Measurements from ENCODE around the gene TNP2. TPM values are rescaled to one million over a fixed set of nuclear protein-coding genes. Genes with fewer than 3 reads are reported as not detected.

Gene TNP2
- polyA plus RNA-seq, 4 donors: not detected

GRCh38 chr16:11251525-11252481, 17.3 kb downstream of the TNP2 start:
- peak in 1 of 2 donors; percentile 39 for DNase-seq
- Histone ChIP-seq H3K36me3 (ENCODE audit: control insufficient read depth in 3 of 3, insufficient read depth in 2 of 3, low read depth in 1 of 3, low read length in 3 of 3) (peaks cover 0 to 9% (median 2%) of the 10 kb centered on the region in 3 donors), H3K4me1 (ENCODE audit: control insufficient read depth in 3 of 3, insufficient read depth in 2 of 3, low read depth in 1 of 3, low read length in 2 of 3) (peaks cover 0 to 1% (median 0%) of the 10 kb centered on the region in 3 donors), H3K27me3 (ENCODE audit: control insufficient read depth in 3 of 3, insufficient read depth in 3 of 3, low read length in 3 of 3) (peaks cover 0 to 11% (median 0%) of the 10 kb centered on the region in 3 donors), H3K9me3 (ENCODE audit: control insufficient read depth in 2 of 2, insufficient read depth in 1 of 2, low read depth in 1 of 2, low read length in 1 of 2) (no peaks in the 10 kb centered on the region), H3K27ac (ENCODE audit: low read depth in 1 of 3, low read length in 2 of 3) (peak overlapping the region in 1 of 3 donors; percentile 72), H3K4me3 (ENCODE audit: low read depth in 1 of 3, low read length in 3 of 3) (no peak overlapping the region)
- no peak for FAIRE-seq
- 72 to 77% (median 74%) methylated on average over 18 of the region's 18 CpGs for WGBS, 3 donors

- Histone ChIP-seq H3K27ac (ENCODE audit: low read depth in 1 of 3, low read length in 2 of 3) (no peak overlapping the region), H3K36me3 (ENCODE audit: control insufficient read depth in 3 of 3, insufficient read depth in 2 of 3, low read depth in 1 of 3, low read length in 3 of 3) (peaks cover 0 to 9% (median 2%) of the 10 kb centered on the region in 3 donors), H3K4me1 (ENCODE audit: control insufficient read depth in 3 of 3, insufficient read depth in 2 of 3, low read depth in 1 of 3, low read length in 2 of 3) (no peaks in the 10 kb centered on the region), H3K27me3 (ENCODE audit: control insufficient read depth in 3 of 3, insufficient read depth in 3 of 3, low read length in 3 of 3) (peaks cover 0 to 11% (median 0%) of the 10 kb centered on the region in 3 donors), H3K4me3 (ENCODE audit: low read depth in 1 of 3, low read length in 3 of 3) (no peak overlapping the region), H3K9me3 (ENCODE audit: control insufficient read depth in 2 of 2, insufficient read depth in 1 of 2, low read depth in 1 of 2, low read length in 1 of 2) (no peaks in the 10 kb centered on the region)
- DNase-seq (no peak), FAIRE-seq (no peak)
- WGBS, 3 donors: 94 to 95% (median 94%) methylated on average over 10 of the region's 10 CpGs
Observed at GRCh38 chr16:11250786-11251524, 18.2 kb downstream of the TNP2 start.

GRCh38 chr16:11250091-11250785, 18.9 kb downstream of the TNP2 start:
- Histone ChIP-seq H3K36me3 (ENCODE audit: control insufficient read depth in 3 of 3, insufficient read depth in 2 of 3, low read depth in 1 of 3, low read length in 3 of 3) (peaks cover 0 to 9% (median 2%) of the 10 kb centered on the region in 3 donors), H3K4me1 (ENCODE audit: control insufficient read depth in 3 of 3, insufficient read depth in 2 of 3, low read depth in 1 of 3, low read length in 2 of 3) (no peaks in the 10 kb centered on the region), H3K9me3 (ENCODE audit: control insufficient read depth in 2 of 2, insufficient read depth in 1 of 2, low read depth in 1 of 2, low read length in 1 of 2) (no peaks in the 10 kb centered on the region), H3K4me3 (ENCODE audit: low read depth in 1 of 3, low read length in 3 of 3) (no peak overlapping the region), H3K27me3 (ENCODE audit: control insufficient read depth in 3 of 3, insufficient read depth in 3 of 3, low read length in 3 of 3) (peaks cover 0 to 11% (median 0%) of the 10 kb centered on the region in 3 donors), H3K27ac (ENCODE audit: low read depth in 1 of 3, low read length in 2 of 3) (no peak overlapping the region)
- DNase-seq (no peak), FAIRE-seq (no peak)
- 74 to 76% (median 74%) methylated on average over 16 of the region's 16 CpGs for WGBS, 3 donors

GRCh38 chr16:11249233-11250061, 19.7 kb downstream of the TNP2 start:
- Histone ChIP-seq H3K9me3 (ENCODE audit: control insufficient read depth in 2 of 2, insufficient read depth in 1 of 2, low read depth in 1 of 2, low read length in 1 of 2) (no peaks in the 10 kb centered on the region), H3K27ac (ENCODE audit: low read depth in 1 of 3, low read length in 2 of 3) (no peak overlapping the region), H3K4me1 (ENCODE audit: control insufficient read depth in 3 of 3, insufficient read depth in 2 of 3, low read depth in 1 of 3, low read length in 2 of 3) (no peaks in the 10 kb centered on the region), H3K4me3 (ENCODE audit: low read depth in 1 of 3, low read length in 3 of 3) (no peak overlapping the region), H3K27me3 (ENCODE audit: control insufficient read depth in 3 of 3, insufficient read depth in 3 of 3, low read length in 3 of 3) (peaks cover 0 to 8% (median 0%) of the 10 kb centered on the region in 3 donors), H3K36me3 (ENCODE audit: control insufficient read depth in 3 of 3, insufficient read depth in 2 of 3, low read depth in 1 of 3, low read length in 3 of 3) (peaks cover 0 to 7% (median under 1%) of the 10 kb centered on the region in 3 donors)
- FAIRE-seq (no peak), DNase-seq (no peak)
- 92 to 94% (median 93%) methylated on average over 60 to 63 of the region's 63 CpGs for whole genome bisulfite sequencing, 3 donors

GRCh38 chr16:11248133-11248532, 21.0 kb downstream of the TNP2 start:
- FAIRE-seq: no peak

GRCh38 chr16:11245988-11246387, 23.1 kb downstream of the TNP2 start:
- FAIRE-seq: no peak
- Histone ChIP-seq H3K36me3 (ENCODE audit: control insufficient read depth in 3 of 3, insufficient read depth in 2 of 3, low read depth in 1 of 3, low read length in 3 of 3) (no peaks in the 10 kb centered on the region), H3K9me3 (ENCODE audit: control insufficient read depth in 2 of 2, insufficient read depth in 1 of 2, low read depth in 1 of 2, low read length in 1 of 2) (no peaks in the 10 kb centered on the region), H3K27ac (ENCODE audit: low read depth in 1 of 3, low read length in 2 of 3) (no peak overlapping the region), H3K27me3 (ENCODE audit: control insufficient read depth in 3 of 3, insufficient read depth in 3 of 3, low read length in 3 of 3) (peaks cover 0 to 2% (median 0%) of the 10 kb centered on the region in 3 donors), H3K4me1 (ENCODE audit: control insufficient read depth in 3 of 3, insufficient read depth in 2 of 3, low read depth in 1 of 3, low read length in 2 of 3) (no peaks in the 10 kb centered on the region), H3K4me3 (ENCODE audit: low read depth in 1 of 3, low read length in 3 of 3) (no peak overlapping the region)
- no peak for DNase-seq

More at GRCh38 chr16:11248133-11248532, 21.0 kb downstream of the TNP2 start:
- no peak overlapping the region for H3K27ac ChIP-seq (ENCODE audit: low read depth in 1 of 3, low read length in 2 of 3)
- DNase-seq: no peak
- H3K36me3 ChIP-seq (ENCODE audit: control insufficient read depth in 3 of 3, insufficient read depth in 2 of 3, low read depth in 1 of 3, low read length in 3 of 3): peaks cover 0 to 5% (median 0%) of the 10 kb centered on the region in 3 donors
- 82 to 93% (median 89%) methylated on average over 8 of the region's 8 CpGs for WGBS, 3 donors
- H3K4me3 ChIP-seq (ENCODE audit: low read depth in 1 of 3, low read length in 3 of 3): no peak overlapping the region
- no peaks in the 10 kb centered on the region for H3K4me1 ChIP-seq (ENCODE audit: control insufficient read depth in 3 of 3, insufficient read depth in 2 of 3, low read depth in 1 of 3, low read length in 2 of 3)
- H3K27me3 ChIP-seq (ENCODE audit: control insufficient read depth in 3 of 3, insufficient read depth in 3 of 3, low read length in 3 of 3): peaks cover 0 to 2% (median 0%) of the 10 kb centered on the region in 3 donors
- no peaks in the 10 kb centered on the region for H3K9me3 ChIP-seq (ENCODE audit: control insufficient read depth in 2 of 2, insufficient read depth in 1 of 2, low read depth in 1 of 2, low read length in 1 of 2)

GRCh38 chr16:11245222-11245737, 23.8 kb downstream of the TNP2 start:
- H3K27me3 ChIP-seq (ENCODE audit: control insufficient read depth in 3 of 3, insufficient read depth in 3 of 3, low read length in 3 of 3): peaks cover 0 to 2% (median 0%) of the 10 kb centered on the region in 3 donors
- no peak overlapping the region for H3K4me3 ChIP-seq (ENCODE audit: low read depth in 1 of 3, low read length in 3 of 3)
- H3K4me1 ChIP-seq (ENCODE audit: control insufficient read depth in 3 of 3, insufficient read depth in 2 of 3, low read depth in 1 of 3, low read length in 2 of 3): no peaks in the 10 kb centered on the region
- no peak overlapping the region for H3K27ac ChIP-seq (ENCODE audit: low read depth in 1 of 3, low read length in 2 of 3)
- no peaks in the 10 kb centered on the region for H3K9me3 ChIP-seq (ENCODE audit: control insufficient read depth in 2 of 2, insufficient read depth in 1 of 2, low read depth in 1 of 2, low read length in 1 of 2)
- WGBS, 3 donors: 67 to 84% (median 69%) methylated on average over 5 of the region's 5 CpGs
- H3K36me3 ChIP-seq (ENCODE audit: control insufficient read depth in 3 of 3, insufficient read depth in 2 of 3, low read depth in 1 of 3, low read length in 3 of 3): no peaks in the 10 kb centered on the region
- DNase-seq: no peak
- no peak for FAIRE-seq

All from small intestine (tissue), 7 donors.